Endodermal cell (in vitro differentiated cells): Measurements from ENCODE around the gene IL4I1. TPM values are rescaled to one million over a fixed set of nuclear protein-coding genes. Genes with fewer than 3 reads are reported as not detected.
A peak's percentile ranks its signal among the peaks of the same experiment; 100 is the strongest.

ENCODE experiments used
- DNase-seq: peaks from one replicate; pipeline ENCODE4 v3.0.0-alpha.2; 2017
- H3K27ac ChIP-seq: 2 replicates; pipeline ENCODE4 v1.5.1; 2013; ENCODE audit warnings: mild to moderate bottlenecking, low read depth, low read length, moderate library complexity
- H3K27me3 ChIP-seq: 2 replicates; pipeline ENCODE4 v1.6.1; 2013; ENCODE audit warnings: mild to moderate bottlenecking, low read length, moderate library complexity; ENCODE audit not compliant: insufficient read depth, control insufficient read depth, poor library complexity, severe bottlenecking
- H3K36me3 ChIP-seq: 2 replicates; pipeline ENCODE4 v1.7.0; 2013; ENCODE audit warnings: mild to moderate bottlenecking, low read length, moderate library complexity; ENCODE audit not compliant: control insufficient read depth, insufficient read depth
- H3K4me1 ChIP-seq: one replicate; pipeline ENCODE4 v1.7.0; 2013; ENCODE audit warnings: low read length; ENCODE audit not compliant: control insufficient read depth, insufficient read depth
- H3K4me3 ChIP-seq: 2 replicates; pipeline ENCODE4 v1.5.1; 2013; ENCODE audit warnings: mild to moderate bottlenecking, low read length, moderate library complexity
- H3K9ac ChIP-seq: 2 replicates; pipeline ENCODE4 v1.6.1; 2013; ENCODE audit warnings: mild to moderate bottlenecking, low read length, moderate library complexity; ENCODE audit not compliant: poor library complexity, severe bottlenecking; ENCODE audit errors: extremely low read depth
- H3K9me3 ChIP-seq: 2 replicates; pipeline ENCODE4 v1.6.1; 2013; ENCODE audit warnings: mild to moderate bottlenecking, low read length, moderate library complexity; ENCODE audit not compliant: control insufficient read depth
- H3K27ac Mint-ChIP-seq: 2 replicates; pipeline ENCODE4 v1.8.0; 2020; ENCODE audit warnings: mixed read lengths
- H3K27me3 Mint-ChIP-seq: 2 replicates; pipeline ENCODE4 v1.8.0; 2021; ENCODE audit warnings: mild to moderate bottlenecking, mixed read lengths; ENCODE audit not compliant: insufficient read depth
- H3K36me3 Mint-ChIP-seq: 2 replicates; pipeline ENCODE4 v1.8.0; 2020; ENCODE audit warnings: low read depth, mixed read lengths
- H3K4me1 Mint-ChIP-seq: 2 replicates; pipeline ENCODE4 v1.8.0; 2020; ENCODE audit warnings: mixed read lengths
- H3K4me3 Mint-ChIP-seq: 2 replicates; pipeline ENCODE4 v1.8.0; 2020; ENCODE audit warnings: mild to moderate bottlenecking, moderate library complexity, mixed read lengths
- H3K9me3 Mint-ChIP-seq: 2 replicates; pipeline ENCODE4 v1.8.0; 2020; ENCODE audit warnings: mild to moderate bottlenecking, mixed read lengths
- WGBS, 2 experiments: methylation state at CpG; one replicate each; pipeline versions ENCODE4 v1.1.5 to v1.1.7; 2013; ENCODE audit warnings: missing lambda C conversion rate in 2 of 2, mixed read lengths in 1 of 2; ENCODE audit not compliant: insufficient coverage in 1 of 2, insufficient read length in 1 of 2; 5-methylcytosine and 5-hydroxymethylcytosine counted together
- total RNA-seq, 2 donors: library from RNA; stranded (reverse); fragmentation: NEBNext Ultra II Directional in 1 of 2; extraction: Animal tissue kit (Norgen Biotek cat#: 25700) in 1 of 2; gene quantifications; 2 replicates in 1 of 2; 3 replicates in 1 of 2; pipeline ENCODE4 v1.2.1, GENCODE V29; 2021
- TF ChIP-seq, protein P1 (sequence below): fragments of 200-600 bp; sonication (generic); conservative IDR thresholded peaks from 2 replicates; pipeline ENCODE4 v1.5.0; 2021; ENCODE audit warnings: antibody characterized with exemption, mild to moderate bottlenecking

Gene IL4I1
- total RNA-seq, 2 donors from 2014 or later, result 0.97 TPM; not detected in 1

DNA sequence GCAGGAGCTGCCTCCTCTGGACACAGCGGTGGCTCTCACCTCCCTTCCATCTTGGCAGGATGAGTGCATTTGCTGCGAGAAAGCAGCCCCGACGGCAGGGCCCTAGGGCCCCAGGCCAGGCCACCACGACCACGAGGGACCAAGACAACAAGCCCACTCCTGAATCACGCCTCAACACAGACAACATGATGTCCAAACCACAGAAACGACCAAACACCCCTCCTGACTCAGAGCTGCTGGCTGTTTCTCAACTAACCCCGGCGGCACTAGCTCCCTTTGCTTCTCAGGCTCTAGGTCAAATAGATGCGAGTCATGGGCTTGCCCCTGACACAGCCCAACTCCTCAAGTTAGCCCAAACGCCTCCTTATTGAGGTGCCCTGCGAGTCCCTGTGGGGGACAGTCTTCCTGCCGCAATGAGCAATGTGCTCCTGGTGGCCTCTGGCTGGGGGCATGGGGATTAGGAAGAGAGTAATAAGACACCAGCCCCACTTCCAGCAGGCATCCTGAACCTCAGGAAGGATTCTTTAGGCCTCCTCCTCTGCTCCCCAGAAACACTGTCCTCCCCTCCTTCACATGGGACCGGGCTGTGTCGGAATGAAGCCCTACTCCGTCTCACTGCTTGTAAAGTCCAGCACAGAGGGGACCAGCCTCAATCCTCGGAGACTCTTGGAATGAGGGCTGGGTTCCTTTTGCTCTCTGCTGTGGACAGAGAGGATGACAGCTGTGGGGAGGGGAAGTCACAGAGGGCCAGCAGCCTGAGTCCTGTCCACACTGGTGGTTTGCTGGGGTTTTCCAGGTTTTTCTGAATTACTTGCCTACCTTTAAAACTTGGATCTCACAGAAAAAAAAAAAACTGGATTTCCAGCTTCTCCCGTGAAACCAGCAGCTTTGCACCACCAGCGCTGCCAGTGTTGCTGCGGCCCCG is 25.4 kb upstream of the IL4I1 start:
- Histone ChIP-seq H3K4me1 (no peaks in the 10 kb centered on the region), H3K36me3 (peaks cover 75% of the 10 kb centered on the region), H3K4me3 (no peak overlapping the region), H3K9me3 (no peaks in the 10 kb centered on the region), H3K27me3 (no peaks in the 10 kb centered on the region), H3K27ac (no peak overlapping the region), H3K9ac (no peak overlapping the region)
- Mint-ChIP-seq H3K9me3 (no peaks in the 10 kb centered on the region), H3K4me1 (peaks cover 12% of the 10 kb centered on the region), H3K4me3 (no peak overlapping the region), H3K27me3 (no peaks in the 10 kb centered on the region), H3K27ac (peak overlapping the region; percentile 39), H3K36me3 (peaks cover 73% of the 10 kb centered on the region)
- WGBS, 2 experiments, result 94 to 97% methylated on average over 13 to 22 of the region's 22 CpGs
- TF ChIP-seq, protein P1, sequence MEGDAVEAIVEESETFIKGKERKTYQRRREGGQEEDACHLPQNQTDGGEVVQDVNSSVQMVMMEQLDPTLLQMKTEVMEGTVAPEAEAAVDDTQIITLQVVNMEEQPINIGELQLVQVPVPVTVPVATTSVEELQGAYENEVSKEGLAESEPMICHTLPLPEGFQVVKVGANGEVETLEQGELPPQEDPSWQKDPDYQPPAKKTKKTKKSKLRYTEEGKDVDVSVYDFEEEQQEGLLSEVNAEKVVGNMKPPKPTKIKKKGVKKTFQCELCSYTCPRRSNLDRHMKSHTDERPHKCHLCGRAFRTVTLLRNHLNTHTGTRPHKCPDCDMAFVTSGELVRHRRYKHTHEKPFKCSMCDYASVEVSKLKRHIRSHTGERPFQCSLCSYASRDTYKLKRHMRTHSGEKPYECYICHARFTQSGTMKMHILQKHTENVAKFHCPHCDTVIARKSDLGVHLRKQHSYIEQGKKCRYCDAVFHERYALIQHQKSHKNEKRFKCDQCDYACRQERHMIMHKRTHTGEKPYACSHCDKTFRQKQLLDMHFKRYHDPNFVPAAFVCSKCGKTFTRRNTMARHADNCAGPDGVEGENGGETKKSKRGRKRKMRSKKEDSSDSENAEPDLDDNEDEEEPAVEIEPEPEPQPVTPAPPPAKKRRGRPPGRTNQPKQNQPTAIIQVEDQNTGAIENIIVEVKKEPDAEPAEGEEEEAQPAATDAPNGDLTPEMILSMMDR, result no peak
- peak; percentile 44 for DNase-seq

GRCh38 chr19:49920624-49921363 is 24.1 kb upstream of the IL4I1 start:
- Histone ChIP-seq H3K36me3 (peaks cover 72% of the 10 kb centered on the region), H3K9ac (no peak overlapping the region), H3K4me3 (no peak overlapping the region), H3K27me3 (no peaks in the 10 kb centered on the region), H3K4me1 (no peaks in the 10 kb centered on the region), H3K9me3 (no peaks in the 10 kb centered on the region), H3K27ac (no peak overlapping the region)
- H3K27ac Mint-ChIP-seq, result peak overlapping the region; percentile 77
- 97% methylated on average over 18 to 24 of the region's 24 CpGs for WGBS, 2 experiments
- H3K27me3 Mint-ChIP-seq, result no peaks in the 10 kb centered on the region
- no peak overlapping the region for H3K4me3 Mint-ChIP-seq
- DNase-seq, result no peak
- TF ChIP-seq, protein P1, result no peak
- H3K4me1 Mint-ChIP-seq, result peaks cover 12% of the 10 kb centered on the region
- H3K36me3 Mint-ChIP-seq, result peaks cover 73% of the 10 kb centered on the region
- H3K9me3 Mint-ChIP-seq, result peaks cover 2% of the 10 kb centered on the region

- Histone ChIP-seq H3K9ac (no peak overlapping the region), H3K9me3 (no peaks in the 10 kb centered on the region), H3K4me1 (no peaks in the 10 kb centered on the region), H3K27ac (no peak overlapping the region), H3K4me3 (no peak overlapping the region), H3K27me3 (no peaks in the 10 kb centered on the region), H3K36me3 (peaks cover 70% of the 10 kb centered on the region)
- Mint-ChIP-seq H3K27ac (no peak overlapping the region), H3K4me3 (no peak overlapping the region), H3K4me1 (peaks cover 12% of the 10 kb centered on the region), H3K36me3 (peaks cover 76% of the 10 kb centered on the region), H3K9me3 (peaks cover 6% of the 10 kb centered on the region), H3K27me3 (no peaks in the 10 kb centered on the region)
- no peak for DNase-seq
- TF ChIP-seq, protein P1, result no peak
- WGBS, 2 experiments, result 95 to 98% methylated on average over 3 to 8 of the region's 8 CpGs
These were observed 21.4 kb upstream of the IL4I1 start for GRCh38 chr19:49918089-49918488.
